ENCODE results near the gene ADSS1.

ADSS1 gene

DNA sequence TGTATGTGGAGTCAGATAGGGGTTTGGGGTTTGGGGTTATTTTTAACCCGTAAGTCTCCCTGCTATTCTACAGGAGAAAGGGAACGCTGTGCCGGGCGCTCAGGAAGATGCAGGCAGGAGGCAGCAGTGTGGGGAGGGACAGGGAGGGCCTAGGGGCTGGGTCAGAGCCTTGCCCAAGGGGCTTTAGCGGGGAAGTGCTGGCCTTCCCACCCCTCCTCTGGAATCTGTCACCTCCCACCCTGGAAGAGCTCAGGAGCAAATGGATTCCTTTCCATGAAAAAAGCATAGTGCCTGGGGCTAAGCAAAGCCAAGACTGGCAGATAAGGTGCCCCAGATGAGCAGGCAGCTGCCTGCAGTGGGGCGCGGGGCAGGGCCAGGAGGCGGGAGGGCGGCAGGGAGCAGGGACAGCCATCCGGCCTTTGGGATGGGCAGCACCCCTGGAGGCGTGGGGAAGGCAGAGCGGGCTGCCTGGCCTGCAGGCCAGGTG is 41.9 kb upstream of the ADSS1 start:
- Histone ChIP-seq H3K4me3 (ENCODE audit: low read depth, low read length) (no peak overlapping the region), H3K9me3 (ENCODE audit: severe bottlenecking) (no peaks in the 10 kb centered on the region), H3K27ac (peak overlapping the region; percentile 48), H3K36me3 (no peaks in the 10 kb centered on the region), H3K27me3 (ENCODE audit: insufficient read depth, low read depth, severe bottlenecking) (no peaks in the 10 kb centered on the region)
- no peak for DNase-seq
- TF ChIP-seq, protein P1, sequence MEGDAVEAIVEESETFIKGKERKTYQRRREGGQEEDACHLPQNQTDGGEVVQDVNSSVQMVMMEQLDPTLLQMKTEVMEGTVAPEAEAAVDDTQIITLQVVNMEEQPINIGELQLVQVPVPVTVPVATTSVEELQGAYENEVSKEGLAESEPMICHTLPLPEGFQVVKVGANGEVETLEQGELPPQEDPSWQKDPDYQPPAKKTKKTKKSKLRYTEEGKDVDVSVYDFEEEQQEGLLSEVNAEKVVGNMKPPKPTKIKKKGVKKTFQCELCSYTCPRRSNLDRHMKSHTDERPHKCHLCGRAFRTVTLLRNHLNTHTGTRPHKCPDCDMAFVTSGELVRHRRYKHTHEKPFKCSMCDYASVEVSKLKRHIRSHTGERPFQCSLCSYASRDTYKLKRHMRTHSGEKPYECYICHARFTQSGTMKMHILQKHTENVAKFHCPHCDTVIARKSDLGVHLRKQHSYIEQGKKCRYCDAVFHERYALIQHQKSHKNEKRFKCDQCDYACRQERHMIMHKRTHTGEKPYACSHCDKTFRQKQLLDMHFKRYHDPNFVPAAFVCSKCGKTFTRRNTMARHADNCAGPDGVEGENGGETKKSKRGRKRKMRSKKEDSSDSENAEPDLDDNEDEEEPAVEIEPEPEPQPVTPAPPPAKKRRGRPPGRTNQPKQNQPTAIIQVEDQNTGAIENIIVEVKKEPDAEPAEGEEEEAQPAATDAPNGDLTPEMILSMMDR (IDR thresholded peaks at IDR 0.05; ENCODE audit: low read depth, low read length): no peak

DNA sequence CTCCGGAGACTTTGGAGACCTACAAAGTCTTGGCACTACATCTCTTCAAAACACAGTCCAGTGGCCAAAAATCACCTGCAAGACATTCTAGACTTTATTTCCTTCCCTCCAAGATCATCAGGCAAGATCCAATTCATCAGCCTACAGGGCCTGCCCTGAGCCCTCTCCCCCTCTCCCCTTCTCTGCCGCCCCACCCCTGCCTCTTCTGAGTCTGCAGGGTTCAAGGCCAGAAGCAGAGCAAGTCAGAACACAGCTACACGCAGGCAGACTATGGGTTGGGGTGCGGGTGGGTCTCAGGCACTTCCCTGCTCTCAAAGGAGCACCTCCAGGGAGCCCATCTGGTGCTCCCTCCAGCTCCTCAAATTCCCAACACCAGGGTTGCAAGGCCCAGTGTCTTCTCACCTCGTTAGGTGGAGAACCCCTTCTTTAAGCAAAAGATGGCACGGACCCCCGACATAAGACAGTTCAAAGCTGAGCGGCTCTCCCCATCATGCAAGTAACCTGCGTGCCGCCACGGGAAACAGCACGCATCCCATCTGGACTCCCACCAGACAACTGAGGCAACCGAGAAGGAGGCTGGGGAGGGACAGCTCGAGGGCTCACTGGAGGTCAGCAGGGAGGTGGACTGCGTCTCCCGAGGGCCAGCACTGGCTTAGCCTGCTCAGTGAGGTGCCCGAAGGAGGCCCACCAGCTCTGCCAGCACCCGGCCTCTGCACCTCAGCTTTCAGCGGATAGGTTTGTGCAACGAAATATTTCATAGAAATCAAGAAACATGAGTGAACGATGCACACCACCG is 40.2 kb upstream of the ADSS1 start:
- TF ChIP-seq, protein P1 (IDR thresholded peaks at IDR 0.05; ENCODE audit: low read depth, low read length): no peak
- H3K4me3 ChIP-seq (ENCODE audit: low read depth, low read length): no peak overlapping the region
- H3K36me3 ChIP-seq: no peaks in the 10 kb centered on the region
- H3K27me3 ChIP-seq (ENCODE audit: insufficient read depth, low read depth, severe bottlenecking): no peaks in the 10 kb centered on the region
- no peaks in the 10 kb centered on the region for H3K9me3 ChIP-seq (ENCODE audit: severe bottlenecking)
- no peak overlapping the region for H3K27ac ChIP-seq
- no peak for DNase-seq

DNA sequence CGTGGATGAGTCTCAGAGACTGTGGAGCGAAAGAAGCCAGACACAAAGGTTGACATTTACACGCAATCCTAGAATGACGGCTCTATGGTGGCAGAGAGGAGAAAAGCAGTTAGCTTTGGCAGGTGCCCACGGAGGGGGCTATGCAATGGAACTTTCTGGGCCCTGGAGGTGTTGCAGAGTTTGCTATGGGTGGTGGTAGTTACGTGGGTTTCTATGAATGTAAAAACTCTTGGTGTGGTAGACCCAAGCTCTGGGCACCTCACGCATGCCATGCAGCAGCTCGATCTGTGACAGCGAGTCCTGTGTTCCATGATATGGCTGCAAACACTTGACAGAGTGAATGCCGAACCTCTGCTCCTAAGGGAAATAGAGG is 39.6 kb upstream of the ADSS1 start:
- TF ChIP-seq, protein P1 (IDR thresholded peaks at IDR 0.05; ENCODE audit: low read depth, low read length): no peak
- no peaks in the 10 kb centered on the region for H3K27me3 ChIP-seq (ENCODE audit: insufficient read depth, low read depth, severe bottlenecking)
- H3K4me3 ChIP-seq (ENCODE audit: low read depth, low read length): no peak overlapping the region
- H3K36me3 ChIP-seq: no peaks in the 10 kb centered on the region
- H3K9me3 ChIP-seq (ENCODE audit: severe bottlenecking): no peaks in the 10 kb centered on the region
- DNase-seq: no peak
- H3K27ac ChIP-seq: no peak overlapping the region

DNA sequence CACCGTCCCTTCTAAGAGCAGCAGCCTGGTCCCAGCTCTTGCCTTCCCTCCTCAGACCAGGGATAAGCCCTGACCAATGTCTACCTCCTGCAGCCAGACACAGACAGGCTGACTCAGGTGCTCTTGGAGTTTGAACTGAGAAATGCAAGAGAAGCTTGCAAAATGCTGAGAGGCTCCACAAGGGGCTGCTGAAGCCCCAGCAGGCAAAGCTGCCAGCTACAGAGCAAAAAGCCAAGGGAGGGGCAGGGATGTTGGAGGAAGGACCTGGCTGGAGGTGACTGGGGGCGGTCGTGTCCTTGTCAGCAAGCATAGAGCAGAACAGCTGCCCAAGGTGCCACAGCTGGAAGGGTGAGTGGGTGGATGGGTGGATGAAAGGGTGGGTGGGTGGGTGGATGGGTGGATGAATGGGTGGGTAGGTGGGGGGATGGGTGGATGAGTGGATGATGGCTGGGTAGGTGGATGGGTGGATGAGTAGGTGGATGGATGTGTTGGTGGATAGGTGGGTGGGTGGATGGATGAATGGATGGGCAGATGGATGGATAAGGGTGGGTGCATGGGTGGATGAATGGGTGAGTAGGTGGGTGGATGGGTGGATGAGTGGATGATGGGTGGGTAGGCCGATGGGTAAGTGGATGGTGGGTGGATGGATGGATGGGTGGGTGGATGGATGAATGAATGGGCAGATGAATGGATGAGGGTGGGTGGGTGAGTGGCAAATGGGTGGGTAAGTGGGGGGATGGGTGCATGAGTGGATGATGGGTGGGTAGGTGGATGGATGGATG is 38.6 kb upstream of the ADSS1 start:
- no peaks in the 10 kb centered on the region for H3K9me3 ChIP-seq (ENCODE audit: severe bottlenecking)
- no peak overlapping the region for H3K4me3 ChIP-seq (ENCODE audit: low read depth, low read length)
- TF ChIP-seq, protein P1 (IDR thresholded peaks at IDR 0.05; ENCODE audit: low read depth, low read length): peak; percentile 13; the same call in 1 of the 2 replicates
- H3K27me3 ChIP-seq (ENCODE audit: insufficient read depth, low read depth, severe bottlenecking): no peaks in the 10 kb centered on the region
- DNase-seq: no peak
- H3K36me3 ChIP-seq: no peaks in the 10 kb centered on the region
- no peak overlapping the region for H3K27ac ChIP-seq

DNA sequence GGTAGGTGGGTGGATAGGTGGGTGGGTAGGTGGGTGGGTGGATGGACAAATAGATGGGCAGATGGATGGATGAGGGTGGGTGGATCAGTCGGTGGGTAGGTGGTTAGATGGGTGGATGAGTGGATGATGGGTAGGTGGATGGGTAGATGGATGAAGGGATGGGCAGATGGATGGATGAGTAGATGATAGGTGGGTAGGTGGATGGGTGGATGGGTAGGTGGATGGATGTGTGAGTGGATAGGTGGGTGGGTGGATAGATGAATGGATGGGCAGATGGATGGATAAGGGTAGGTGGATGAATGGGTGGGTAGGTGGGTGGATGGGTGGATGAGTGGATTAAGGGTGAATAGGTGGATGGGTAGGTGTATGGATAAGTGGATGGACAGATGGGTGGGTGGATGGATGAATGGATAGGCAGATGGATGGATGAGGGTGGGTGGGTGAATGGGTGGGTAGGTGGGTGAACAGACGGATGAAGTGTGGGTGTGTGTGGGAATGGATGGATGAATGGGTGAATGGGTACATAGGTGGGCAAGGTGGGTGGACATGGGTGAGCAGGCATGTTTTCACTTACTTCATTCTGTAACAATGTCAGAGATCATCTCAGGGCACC is 37.9 kb upstream of the ADSS1 start:
- Histone ChIP-seq H3K27ac (no peak overlapping the region), H3K9me3 (ENCODE audit: severe bottlenecking) (no peaks in the 10 kb centered on the region), H3K4me3 (ENCODE audit: low read depth, low read length) (no peak overlapping the region), H3K36me3 (peaks cover 3% of the 10 kb centered on the region), H3K27me3 (ENCODE audit: insufficient read depth, low read depth, severe bottlenecking) (no peaks in the 10 kb centered on the region)
- DNase-seq: no peak
- TF ChIP-seq, protein P1 (IDR thresholded peaks at IDR 0.05; ENCODE audit: low read depth, low read length): no peak

Measured in WERI-Rb-1 (cell line).